SH-SY5Y (cell line): Measurements from ENCODE around the gene LATS1.

Experiments used
- GATA2 ChIP-seq: IDR thresholded peaks from 2 replicates; pipeline ENCODE4 v1.6.1; 2011; ENCODE audit warnings: mild to moderate bottlenecking, low read depth, low read length
- GATA3 ChIP-seq: IDR thresholded peaks from 2 replicates; pipeline ENCODE4 v1.6.1; 2011; ENCODE audit warnings: low read depth, mild to moderate bottlenecking, low read length, moderate library complexity

- no peak for TF ChIP-seq GATA2
- TF ChIP-seq GATA3, result no peak
Measured at GRCh38 chr6:149646599-149646998, 71.3 kb downstream of the LATS1 start.
